GM08714 (cell line): Measurements from ENCODE around the gene TWNK.
"Not testable (repeated sequence)": the region's sequence is repeated elsewhere in the genome, so short reads cannot be mapped to it uniquely, and the experiment has no call there.

Source experiments
- H3K4me3 ChIP-seq: fragments of 200-500 bp; sonication (Bioruptor generic); 2 replicates; pipeline ENCODE4 v1.5.1; 2014; ENCODE audit warnings: mild to moderate bottlenecking, low read length, inconsistent platforms
- ZNF274 ChIP-seq: IDR thresholded peaks from 2 replicates; pipeline ENCODE4 v1.6.1; 2012; ENCODE audit warnings: mild to moderate bottlenecking, low read depth, low read length

TWNK gene

DNA sequence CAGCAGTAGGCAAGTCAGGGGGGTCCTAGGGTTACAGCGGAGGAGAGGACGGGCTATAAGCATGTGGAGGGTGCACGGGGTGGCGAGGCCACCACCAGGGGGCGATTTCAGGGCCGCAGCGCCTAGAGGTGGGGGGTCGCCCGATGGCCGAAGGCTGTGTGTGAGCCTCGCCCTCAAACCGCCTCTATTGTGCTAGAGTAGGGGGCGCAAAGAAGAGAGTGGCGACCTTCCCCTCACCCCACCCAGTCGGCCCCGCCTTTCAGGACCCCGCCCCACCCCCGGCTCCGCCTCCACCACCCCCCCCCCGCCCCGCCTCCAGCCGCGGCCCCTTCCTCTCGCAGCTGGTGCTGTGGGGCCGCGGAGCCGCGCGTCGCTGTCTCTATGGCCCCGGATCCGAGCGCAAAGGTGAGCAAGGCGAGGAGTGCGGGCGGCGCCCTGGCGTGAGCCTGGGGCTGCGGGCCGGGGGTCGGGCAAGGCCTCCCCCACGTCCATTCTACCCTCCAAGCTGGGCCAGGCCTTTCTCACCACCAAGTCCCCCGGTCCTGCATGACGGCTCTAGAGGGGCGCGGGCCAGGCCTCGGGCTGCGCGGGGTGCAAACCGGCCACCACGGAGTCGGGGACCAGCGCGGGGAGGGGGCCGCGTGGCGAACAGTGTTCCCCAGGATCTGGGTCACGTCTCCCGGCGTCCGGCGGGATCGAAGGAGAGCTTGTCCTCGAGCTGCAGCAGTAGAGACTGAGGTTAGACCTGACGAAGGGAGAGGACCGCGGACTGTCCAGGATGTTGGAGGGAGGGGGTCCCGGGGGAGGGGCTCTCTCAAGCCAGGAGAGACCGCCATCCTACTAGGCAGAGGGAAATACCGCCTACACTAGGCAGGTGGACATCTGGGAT, 17.9 kb upstream of the TWNK start, which contains the start of gene SEMA4G:
TSS of gene SEMA4G (plus strand) at position 318 of the 889 bp plus-strand sequence. CDS start 3,409 bp downstream, outside the sequence.
- no peak for TF ChIP-seq ZNF274
- peak within 1 kb of the TSS; percentile 20; the same call in 1 of the 2 replicates for H3K4me3 ChIP-seq

DNA sequence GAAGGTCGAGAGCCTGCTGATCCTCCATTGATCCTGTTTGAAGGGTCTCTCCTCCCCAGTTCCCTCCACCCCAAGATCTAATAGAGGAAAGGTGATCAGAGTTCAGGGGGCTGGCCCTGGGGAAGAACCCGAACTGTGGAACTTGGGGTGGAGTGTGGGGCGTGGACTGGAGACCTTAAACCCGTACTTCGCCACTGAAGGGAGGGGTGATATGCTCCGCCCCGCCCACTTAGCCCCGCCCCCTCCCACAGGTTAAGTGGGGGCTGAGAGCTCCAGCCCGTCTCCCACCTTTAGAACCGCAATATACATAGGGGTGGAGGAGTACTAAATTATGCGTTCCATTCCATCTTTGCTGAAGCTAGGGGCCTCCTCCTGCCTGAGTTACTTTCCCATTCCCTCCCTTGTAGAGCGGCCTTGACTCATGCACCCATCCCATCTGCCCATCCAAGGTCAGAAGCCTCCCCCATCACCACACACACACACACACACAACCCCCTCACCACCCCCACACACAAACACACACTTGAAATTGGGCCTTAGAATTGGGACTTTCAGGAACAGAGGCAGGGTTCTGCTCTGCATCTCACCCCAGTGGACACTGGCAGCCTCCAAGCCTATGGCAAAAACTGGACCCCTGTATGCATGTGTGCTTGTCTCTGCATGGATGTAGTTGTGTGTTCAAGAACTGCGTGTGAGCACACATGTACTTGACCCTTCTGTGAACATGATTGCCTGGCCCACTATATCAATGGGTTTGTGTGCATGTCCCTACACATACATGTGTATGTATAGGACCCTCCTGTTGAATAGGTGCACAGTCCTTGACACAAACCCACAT, 17.0 kb upstream of the TWNK start:
- no peak overlapping the region for H3K4me3 ChIP-seq
- no peak for TF ChIP-seq ZNF274

DNA sequence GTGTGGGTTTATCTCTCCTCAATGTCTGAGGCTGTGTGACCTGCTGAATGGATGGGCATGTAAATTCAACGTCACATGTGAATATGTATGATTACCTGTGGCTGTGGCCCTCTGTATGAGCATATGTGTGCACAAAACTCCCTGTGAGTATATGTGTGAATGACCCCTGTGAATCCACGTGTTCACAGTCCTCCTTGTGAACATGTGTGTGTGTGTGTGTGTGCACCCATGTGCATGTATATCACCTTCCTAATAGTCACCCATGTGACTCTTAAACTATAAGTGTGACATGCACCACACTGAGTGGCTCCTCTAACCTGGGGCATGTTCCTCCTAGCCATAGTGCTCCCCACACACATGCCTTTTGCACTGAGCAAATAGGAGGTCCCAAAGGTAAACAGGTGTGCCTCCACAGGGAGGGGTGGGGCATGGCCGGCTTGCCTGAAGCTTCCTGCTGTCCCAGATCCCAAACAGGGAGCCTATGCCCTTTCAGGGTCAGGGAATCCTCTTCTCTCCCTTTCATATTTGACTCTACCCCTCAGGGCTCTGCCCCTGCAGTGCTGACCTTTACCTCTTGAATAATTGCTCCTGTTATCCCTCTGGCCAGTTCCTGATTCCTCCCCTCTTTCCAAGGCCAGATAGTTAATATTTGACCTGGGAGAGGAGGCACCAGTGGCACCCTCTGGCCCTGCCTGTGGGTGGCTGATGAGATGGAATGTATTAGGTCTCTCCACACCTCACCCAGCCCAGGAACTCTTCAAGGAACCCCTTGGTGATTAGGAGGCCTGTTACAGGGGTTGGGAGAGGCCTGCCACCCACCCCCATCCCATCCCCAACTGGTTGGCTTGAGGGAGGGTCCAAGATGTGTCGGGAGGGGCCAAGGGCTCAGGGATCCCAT, 16.2 kb upstream of the TWNK start:
- no peak for TF ChIP-seq ZNF274
- H3K4me3 ChIP-seq, result no peak overlapping the region

DNA sequence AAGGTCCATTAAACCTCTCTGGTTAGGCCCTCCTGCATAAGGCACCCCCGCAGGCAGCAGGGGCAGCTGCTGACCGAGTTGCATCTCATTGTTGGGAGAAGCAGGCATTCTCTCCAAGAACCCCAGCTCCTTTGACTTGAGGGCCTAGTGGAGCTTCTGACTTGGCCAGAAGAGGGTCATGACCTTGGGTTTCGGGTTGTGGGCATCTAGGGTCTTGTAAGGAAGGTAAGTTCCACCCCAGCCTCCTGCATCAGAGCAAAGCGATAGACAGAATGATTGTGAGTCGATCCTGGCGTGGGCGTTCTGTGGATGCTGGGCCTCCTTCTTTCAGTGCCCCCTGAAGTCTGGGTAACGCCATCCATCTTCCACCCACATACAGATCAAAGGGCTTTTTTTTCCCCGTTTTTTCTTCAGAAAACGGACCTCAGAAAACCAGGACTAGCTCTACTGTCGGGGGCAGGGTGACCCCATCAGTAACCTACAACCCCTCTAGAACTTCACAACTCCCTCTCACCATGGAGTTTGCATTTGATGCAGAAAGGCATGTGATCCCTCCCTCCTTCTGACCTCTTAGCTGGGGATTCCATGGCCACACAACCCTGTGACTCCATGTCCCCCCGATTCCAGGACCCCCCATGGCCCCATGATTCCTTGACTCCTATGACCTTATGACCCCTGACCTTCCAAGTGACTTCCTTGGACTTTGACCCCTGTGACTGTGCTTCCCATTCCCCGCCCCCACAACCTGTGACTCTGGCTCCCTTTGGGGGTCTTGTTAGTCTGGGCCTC, 15.0 kb upstream of the TWNK start:
- H3K4me3 ChIP-seq, result no peak overlapping the region
- TF ChIP-seq ZNF274, result no peak

DNA sequence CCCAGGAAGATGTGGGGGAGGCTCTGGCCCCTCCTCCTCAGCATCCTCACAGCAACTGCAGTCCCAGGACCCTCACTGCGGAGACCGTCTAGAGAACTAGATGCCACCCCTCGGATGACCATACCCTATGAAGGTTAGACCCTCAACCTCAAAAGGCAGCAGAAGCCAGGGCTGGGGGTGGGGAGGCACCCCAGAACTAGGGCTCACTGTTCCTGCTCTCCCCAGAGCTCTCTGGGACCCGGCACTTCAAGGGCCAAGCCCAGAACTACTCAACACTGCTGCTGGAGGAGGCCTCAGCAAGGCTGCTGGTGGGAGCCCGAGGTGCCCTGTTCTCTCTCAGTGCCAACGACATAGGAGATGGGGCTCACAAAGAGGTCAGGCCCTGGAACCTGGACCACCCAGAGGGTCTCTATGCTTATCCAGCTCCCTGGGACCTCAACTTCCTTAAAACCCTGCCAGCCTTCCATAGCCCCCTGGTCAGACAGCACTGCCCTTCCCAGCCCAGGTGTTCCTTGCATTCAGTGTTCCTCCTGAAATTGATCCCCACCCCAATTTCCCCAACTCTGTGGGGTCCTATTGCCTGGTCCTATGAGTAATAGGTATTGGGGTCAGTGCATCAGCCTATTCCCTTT, 14.3 kb upstream of the TWNK start:
- no peak overlapping the region for H3K4me3 ChIP-seq
- TF ChIP-seq ZNF274, result no peak

DNA sequence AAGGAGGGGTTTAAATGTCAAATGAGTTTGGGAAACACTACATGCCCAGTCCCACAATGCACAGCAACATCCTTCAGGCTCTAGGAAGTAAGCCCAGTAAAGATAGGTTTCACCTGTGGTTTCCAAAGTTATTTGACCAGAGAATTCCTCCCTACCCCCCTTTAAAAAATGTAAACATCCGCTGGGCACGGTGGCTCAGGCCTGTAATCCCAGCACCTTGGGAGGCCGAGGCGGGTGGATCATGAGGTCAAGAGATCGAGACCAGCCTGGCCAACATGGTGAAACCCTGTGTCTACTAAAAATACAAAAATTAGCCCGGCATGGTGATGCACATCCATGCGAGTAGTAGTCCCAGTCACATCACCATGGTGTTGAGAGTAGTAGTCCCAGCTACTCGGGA, 11.9 kb upstream of the TWNK start:
- H3K4me3 ChIP-seq, result not testable (repeated sequence)

DNA sequence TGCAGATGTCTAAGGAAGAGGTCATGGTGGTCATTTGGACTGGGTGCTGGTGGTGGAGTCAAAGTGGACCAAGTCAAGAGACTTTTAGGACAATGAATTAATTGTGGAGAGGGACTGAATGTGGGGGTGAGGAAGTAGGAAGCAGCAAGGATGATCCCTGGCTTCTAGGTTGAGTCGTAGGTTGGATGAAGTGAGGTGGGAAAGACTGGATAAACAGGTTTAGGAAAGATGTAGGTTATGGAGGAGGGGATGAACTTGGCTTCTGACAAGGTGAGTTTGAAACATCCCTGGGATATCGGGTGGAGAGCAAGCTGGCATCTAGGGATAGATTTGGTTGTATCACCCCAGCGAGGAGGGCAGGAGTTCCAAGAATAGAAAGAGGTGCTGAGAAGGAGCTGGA, 10.4 kb upstream of the TWNK start:
- no peak for TF ChIP-seq ZNF274
- H3K4me3 ChIP-seq, result no peak overlapping the region

DNA sequence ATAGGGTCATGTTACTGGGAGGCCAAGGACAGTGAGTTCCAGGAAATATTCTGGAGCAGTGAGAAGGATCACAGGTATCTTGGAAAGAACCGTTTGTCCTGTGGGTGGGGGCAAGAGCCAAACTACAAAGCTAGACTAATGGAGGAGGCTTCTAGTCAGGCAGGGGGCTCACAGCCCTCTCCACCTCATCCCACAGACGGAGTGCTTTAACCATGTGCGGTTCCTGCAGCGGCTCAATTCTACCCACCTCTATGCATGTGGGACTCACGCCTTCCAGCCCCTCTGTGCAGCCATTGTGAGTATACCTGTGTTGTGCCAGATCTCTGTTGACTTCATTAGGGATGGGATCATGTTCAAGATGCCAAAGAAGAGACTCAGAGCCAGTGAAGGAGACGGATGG, 9.9 kb upstream of the TWNK start:
- TF ChIP-seq ZNF274, result no peak
- H3K4me3 ChIP-seq, result no peak overlapping the region

DNA sequence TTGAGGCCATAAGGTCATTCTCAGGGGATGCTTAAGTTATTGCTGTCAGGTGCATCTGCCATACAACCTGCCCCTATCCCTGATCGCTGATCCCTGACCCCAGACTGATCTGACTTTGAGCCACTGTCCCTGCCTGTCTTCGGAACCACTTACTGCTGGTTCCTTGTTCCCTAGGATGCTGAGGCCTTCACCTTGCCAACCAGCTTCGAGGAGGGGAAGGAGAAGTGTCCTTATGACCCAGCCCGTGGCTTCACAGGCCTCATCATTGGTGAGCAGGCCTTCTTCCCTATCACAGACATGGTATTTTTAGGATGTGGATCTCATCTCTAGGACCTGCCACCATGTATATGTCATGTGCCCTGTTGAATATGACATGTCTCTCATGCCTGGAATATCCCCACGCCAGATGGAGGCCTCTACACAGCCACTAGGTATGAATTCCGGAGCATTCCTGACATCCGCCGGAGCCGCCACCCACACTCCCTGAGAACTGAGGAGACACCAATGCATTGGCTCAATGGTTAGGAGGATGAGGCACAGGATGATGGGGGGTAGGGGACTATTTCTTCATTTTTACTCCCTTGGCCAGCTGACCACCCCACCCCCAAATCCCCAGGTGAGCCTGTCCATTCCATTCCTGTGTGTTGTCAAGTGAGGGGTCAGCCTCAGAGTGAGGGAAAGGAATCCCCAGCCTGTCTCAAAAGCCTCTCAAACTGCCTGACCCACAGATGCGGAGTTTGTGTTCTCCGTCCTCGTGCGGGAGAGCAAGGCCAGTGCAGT, 9.0 kb upstream of the TWNK start:
- TF ChIP-seq ZNF274, result no peak
- no peak overlapping the region for H3K4me3 ChIP-seq

DNA sequence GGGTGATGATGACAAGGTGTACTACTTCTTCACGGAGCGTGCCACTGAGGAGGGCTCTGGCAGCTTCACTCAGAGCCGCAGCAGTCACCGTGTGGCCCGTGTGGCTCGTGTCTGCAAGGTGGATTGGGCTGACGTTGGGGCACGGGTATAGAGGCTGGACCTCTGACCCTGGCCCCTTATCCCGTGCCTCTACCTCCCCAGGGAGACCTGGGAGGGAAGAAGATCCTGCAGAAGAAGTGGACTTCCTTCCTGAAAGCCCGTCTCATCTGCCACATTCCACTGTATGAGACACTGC, 8.5 kb upstream of the TWNK start:
- no peak for TF ChIP-seq ZNF274

DNA sequence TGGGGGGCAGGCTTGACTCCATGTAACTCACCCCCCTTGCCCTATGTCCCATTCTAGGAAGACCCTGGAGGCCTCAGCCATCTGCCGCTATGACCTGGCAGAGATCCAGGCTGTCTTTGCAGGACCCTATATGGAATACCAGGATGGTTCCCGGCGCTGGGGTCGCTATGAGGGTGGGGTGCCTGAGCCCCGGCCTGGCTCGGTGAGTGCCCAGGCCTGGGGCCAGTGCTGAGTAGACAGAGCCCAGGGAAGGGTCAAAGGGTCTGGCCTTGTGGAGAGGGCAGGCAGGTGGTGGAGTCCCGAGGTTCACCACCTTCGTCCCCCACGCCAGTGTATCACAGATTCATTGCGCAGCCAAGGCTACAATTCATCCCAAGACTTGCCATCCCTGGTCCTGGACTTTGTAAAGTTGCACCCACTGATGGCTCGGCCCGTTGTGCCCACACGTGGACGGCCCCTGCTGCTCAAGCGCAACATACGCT, 7.5 kb upstream of the TWNK start:
- H3K4me3 ChIP-seq, result no peak overlapping the region
- TF ChIP-seq ZNF274, result no peak

More for the DNA sequence above, 8.5 kb upstream of the TWNK start:
- no peak overlapping the region for H3K4me3 ChIP-seq

DNA sequence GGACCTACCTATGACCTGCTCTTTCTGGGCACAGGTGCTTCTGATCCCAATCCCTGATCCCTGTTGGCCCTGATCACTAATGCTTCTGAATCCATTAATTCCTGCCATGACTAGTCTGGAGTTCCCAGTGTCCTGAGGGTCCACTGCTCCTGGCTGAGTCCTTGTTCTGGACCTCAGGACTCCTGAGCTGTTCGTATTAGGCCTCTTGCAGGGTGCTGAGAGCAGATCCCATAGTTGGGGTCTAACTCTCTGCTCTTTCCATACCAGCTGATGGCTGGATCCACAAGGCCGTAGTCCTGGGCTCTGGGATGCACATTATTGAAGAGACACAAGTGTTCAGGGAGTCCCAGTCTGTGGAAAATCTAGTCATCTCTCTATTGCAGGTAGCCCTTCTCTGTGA, 7.0 kb upstream of the TWNK start:
- TF ChIP-seq ZNF274, result no peak
- no peak overlapping the region for H3K4me3 ChIP-seq
